ENCODE measurements around the gene VTI1A.

Gene VTI1A

GRCh38 chr10:112679392-112679791 is 232.4 kb downstream of the VTI1A start:
- DNase-seq (ENCODE audit: low read depth) = no peak

DNA sequence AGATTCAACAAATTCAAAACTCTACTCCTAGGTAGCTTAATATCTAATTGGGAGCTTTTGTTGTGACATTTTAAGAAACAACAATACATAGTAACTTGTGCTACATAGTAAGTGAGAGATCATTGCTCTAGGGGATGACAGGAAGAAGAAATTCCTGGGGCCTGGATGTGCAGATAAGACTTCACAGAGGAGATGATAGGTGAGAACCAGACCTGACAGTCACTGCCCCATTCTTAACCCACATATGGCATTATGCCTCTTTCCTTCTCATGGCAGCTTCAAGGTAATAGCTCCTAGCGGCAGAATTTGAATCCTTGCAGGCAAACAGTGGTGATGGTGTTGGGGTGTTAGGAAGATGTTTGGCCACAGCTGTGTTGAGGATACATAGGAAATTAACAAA is 233.6 kb downstream of the VTI1A start:
- no peak for DNase-seq (ENCODE audit: low read depth)

DNA sequence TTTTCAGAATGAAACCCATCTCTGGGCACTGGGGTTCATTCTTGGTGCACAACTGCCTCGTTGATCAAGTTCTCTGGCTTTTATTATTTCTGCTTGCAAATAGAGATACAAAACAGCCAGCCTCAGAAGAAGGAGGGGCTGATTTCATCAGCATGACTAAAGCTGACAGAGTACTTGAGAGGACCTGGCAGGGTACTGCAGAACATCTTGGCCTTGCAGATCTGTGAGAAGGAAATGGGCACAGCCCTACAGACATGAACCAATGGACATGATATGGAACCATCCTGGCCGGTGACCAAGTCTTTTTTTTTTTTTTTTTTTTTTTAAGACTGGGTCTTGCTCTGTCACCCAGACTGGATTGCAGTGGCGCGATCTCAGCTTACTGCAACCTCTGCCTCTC is 240.6 kb downstream of the VTI1A start:
- no peak for DNase-seq (ENCODE audit: low read depth)

GRCh38 chr10:112689327-112690072 is 242.5 kb downstream of the VTI1A start:
- no peak for DNase-seq (ENCODE audit: low read depth)

- DNase-seq (ENCODE audit: low read depth) = no peak
Measured at GRCh38 chr10:112695539-112695938, 248.5 kb downstream of the VTI1A start.

- no peak for DNase-seq (ENCODE audit: low read depth)
Measured at GRCh38 chr10:112696592-112696991, 249.6 kb downstream of the VTI1A start.

DNA sequence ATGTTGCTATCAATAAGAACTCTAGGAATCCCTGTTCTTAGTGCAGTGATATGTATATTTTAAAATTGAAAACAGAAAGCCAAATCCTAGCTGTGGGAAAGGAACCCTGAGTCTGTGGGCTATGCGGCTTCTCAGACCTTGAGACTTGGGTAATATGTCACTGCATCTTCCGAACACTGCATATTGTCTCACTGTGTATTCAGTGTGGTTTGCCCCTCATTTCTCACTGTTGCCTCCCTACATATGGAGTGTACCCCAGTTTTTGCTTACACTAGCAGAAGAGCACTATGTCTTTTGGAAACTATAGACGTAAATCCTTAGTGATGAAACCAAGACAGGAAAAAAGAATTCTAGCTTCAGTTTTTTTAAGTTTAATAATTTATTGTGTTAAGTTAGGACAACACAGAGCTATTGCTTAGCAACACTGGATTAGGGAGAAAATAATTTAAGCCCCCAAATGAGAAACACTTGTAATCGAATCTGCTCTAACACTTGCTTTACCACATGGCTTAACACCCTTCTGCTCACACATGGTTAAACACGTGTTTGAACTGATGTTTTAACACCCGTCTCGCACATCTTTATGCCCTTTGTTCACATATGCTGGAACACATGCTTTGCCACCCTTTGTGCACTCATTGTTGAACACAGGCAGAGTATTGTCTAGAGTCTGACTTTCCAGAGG is 251.3 kb downstream of the VTI1A start:
- DNase-seq (ENCODE audit: low read depth) = no peak

DNA sequence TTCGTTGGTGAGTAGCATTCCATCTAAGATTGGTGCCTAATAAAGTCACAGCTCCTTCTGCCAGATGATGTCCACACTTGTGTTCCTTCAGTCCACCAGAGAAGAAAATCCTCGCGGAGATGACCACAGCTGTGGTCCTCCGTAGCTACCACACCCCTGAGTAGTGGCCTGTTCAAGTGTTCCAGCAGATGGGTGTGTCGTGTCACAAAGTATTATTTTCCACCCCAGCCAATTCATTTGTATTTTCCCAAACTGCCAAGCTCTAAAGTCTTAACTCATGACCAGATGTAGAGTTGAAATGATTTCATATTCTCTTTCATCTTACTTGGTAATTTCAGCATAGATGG is 251.8 kb downstream of the VTI1A start:
- no peak for DNase-seq (ENCODE audit: low read depth)

DNA sequence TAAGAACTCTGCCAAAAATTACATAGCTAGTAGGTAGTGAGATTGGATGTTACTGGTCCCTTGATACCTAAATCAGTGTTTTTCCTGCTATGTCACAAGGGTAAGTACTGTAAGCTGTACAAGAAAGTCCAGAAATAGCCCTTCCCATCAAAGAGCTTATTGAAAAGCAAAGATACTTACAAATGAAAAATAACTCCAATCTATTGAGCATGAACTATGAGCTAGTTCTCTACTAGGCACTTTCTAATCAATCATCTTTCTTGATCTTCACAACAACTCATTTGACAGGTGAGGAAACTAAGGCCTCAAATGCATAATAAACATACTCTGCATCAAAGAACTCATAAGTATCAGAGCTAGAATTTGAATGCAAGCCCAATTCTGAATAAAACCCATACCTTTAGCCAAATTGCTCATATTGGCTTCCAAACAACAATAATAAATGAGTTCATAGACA is 253.2 kb downstream of the VTI1A start:
- DNase-seq (ENCODE audit: low read depth) = no peak

GRCh38 chr10:112701211-112701877 is 254.3 kb downstream of the VTI1A start:
- no peak for DNase-seq (ENCODE audit: low read depth)

DNA sequence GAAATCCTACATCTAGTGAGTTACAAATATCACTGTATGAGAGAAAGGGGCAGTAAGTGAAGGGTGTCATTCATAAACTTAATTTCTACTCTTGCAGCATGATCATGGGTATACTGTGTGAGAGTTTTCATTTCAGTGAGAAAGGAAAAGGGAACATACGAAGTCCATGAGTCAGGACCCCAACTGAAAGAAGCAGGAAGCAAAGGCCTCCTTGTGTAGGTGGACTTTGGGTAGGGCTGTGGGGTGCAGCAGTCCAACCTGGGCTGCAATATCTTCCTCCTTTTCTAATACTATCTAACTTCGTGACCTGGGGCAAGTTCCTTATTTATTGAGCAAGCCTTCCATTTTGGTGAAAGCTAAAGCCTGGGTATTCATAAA is 254.9 kb downstream of the VTI1A start:
- no peak for DNase-seq (ENCODE audit: low read depth)

DNA sequence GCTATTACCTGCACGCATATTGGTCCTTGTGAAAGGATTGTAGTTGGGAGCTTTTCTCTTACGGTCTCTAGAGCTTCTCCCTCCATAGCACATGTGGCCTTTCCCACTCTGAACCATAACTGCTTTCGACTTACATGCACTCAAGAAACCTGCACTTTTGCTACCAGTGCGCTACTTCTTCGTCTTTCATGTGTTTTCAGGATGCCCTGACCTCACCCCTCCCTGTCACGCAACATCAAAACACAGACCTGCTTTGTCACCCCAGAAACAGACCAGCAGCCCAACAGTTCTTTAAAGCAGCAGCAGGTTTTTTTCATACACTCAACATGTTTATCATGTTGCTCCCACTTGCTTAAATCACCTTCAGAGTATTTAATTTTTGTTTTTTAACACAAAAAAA is 259.6 kb downstream of the VTI1A start:
- no peak for DNase-seq (ENCODE audit: low read depth)

- no peak for DNase-seq (ENCODE audit: low read depth)
Measured at GRCh38 chr10:112708461-112708860, 261.4 kb downstream of the VTI1A start.

DNA sequence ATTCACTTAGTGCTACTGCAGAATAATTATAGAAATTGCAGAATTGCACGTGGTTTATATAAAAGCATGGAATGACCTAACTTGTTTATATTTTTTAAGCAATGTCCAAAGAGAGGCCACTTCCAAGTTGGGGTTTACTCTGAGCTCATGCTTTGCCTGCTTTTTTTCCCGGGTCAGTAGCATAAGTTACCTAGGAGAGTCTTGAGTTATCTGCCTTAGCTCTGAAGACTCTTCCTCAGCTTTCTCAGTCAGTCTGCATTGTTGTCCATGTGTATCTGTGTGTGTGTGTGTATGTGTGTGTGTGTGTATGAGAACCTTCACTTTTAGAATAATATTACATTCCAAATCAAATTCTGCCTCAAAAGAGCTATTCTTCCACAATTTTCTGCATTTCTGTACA is 263.5 kb downstream of the VTI1A start:
- DNase-seq (ENCODE audit: low read depth) = no peak

- no peak for DNase-seq (ENCODE audit: low read depth)
Measured at GRCh38 chr10:112711366-112711765, 264.4 kb downstream of the VTI1A start.

GRCh38 chr10:112712536-112712935 is 265.5 kb downstream of the VTI1A start:
- DNase-seq (ENCODE audit: low read depth) = no peak

- no peak for DNase-seq (ENCODE audit: low read depth)
Measured at GRCh38 chr10:112713411-112713810, 266.4 kb downstream of the VTI1A start.

- no peak for DNase-seq (ENCODE audit: low read depth)
Measured at GRCh38 chr10:112715581-112715980, 268.6 kb downstream of the VTI1A start.

- DNase-seq (ENCODE audit: low read depth) = no peak
Measured at GRCh38 chr10:112716076-112716475, 269.1 kb downstream of the VTI1A start.

DNA sequence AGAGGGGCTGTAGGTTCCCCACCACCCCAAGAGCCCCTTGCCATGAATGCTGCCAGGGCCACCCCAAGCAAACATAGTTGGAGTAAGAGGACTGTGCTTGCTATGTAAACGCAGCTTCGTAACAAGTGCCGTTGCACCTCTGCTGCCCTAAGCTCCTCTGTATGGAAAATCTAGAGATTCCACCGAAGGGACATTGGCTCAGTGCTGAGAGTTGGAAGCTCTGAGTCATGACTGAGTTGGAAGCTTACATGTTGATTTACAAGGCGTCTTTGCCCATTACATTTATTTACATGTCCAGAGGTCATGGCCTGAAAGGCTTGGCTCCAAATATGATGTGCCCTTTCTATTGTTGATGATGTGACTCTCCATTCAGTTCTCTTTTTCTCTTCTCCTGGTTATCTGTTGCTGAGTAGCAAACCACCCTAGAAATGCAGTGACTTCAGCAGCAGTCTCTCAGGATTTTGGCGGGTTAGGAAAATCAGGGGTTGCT is 270.0 kb downstream of the VTI1A start:
- no peak for DNase-seq (ENCODE audit: low read depth)

GRCh38 chr10:112720178-112720577 is 273.2 kb downstream of the VTI1A start:
- no peak for DNase-seq (ENCODE audit: low read depth)

DNA sequence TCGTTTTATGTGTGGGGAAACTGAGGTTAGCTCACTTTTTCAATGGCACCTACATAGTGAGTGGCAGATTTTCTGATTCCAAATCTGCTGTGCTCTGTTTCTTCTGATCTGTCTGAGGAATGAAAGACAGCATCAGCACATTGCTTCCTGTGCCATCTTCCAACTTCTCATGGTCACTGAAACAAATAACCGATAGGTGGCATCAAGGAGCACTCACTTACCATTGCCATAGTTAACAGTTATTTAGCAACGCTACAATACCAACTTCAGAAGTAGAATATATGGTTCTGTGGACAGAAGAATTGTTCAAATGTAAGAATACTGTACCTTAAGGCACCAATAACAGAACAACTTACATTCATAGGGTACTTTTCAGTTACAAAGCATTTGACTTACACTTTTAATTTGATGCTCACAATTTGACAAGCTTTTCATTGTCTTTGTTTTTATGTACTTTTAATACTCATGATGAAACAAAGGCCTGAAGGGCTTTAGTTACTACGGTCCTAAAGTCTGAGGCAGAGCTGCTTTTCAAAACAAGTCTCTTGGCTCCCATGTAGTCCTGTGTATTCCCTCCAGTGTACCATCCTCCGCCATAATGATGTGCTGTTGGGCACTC is 274.2 kb downstream of the VTI1A start:
- DNase-seq (ENCODE audit: low read depth) = no peak

DNA sequence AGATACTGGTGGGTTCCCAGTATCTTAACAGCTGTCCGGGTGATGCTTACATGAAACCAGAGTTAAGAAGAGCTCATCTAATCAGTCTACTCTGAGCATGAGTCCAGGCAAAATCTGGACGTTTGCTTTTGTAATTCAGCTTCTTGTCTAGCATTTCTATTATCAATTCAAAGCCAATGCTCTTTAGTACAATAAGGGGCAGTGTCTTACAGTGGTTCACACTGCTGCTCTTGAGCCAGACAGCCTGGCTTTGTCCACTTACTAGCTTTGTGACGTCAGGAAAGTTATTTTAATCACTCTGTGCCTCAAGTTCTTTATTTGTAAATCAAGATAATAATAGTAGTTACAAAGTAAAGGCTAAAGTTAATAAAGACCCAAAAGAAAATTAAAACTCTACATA is 275.7 kb downstream of the VTI1A start:
- DNase-seq (ENCODE audit: low read depth) = no peak
